ENCODE measurements around the gene ADNP.
"Not testable (repeated sequence)": the region's sequence is repeated elsewhere in the genome, so short reads cannot be mapped to it uniquely, and the experiment has no call there.

ADNP gene

DNA sequence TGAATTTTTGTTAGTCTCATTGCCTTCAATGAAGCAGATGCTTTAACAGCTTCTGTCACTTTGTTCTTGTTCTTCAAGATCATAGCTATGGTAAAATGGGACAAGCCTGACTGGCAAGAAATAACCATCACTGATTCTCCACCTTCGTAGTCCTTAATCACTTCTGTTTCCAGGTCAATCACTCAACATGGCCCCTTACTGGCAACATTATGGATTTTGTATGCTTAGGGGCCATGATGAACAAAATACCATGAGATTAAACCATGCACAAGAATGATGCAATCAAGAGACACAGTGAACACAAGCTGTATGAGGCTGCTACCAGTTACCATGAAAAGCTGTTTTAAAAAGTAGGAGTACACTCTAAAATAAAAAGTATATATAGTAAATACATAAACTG, 32.8 kb downstream of the ADNP start:
- DNase-seq: no peak

- no peak for DNase-seq
Measured at GRCh38 chr20:50895111-50895830, 36.0 kb downstream of the ADNP start.

- no peak for DNase-seq
Measured at GRCh38 chr20:50893620-50894019, 37.6 kb downstream of the ADNP start.

GRCh38 chr20:50892394-50892793, 38.8 kb downstream of the ADNP start:
- no peak for DNase-seq

- DNase-seq: no peak
Measured at GRCh38 chr20:50891138-50891537, 40.1 kb downstream of the ADNP start.

- DNase-seq: no peak
Measured at GRCh38 chr20:50887576-50887975, 43.7 kb downstream of the ADNP start.

DNA sequence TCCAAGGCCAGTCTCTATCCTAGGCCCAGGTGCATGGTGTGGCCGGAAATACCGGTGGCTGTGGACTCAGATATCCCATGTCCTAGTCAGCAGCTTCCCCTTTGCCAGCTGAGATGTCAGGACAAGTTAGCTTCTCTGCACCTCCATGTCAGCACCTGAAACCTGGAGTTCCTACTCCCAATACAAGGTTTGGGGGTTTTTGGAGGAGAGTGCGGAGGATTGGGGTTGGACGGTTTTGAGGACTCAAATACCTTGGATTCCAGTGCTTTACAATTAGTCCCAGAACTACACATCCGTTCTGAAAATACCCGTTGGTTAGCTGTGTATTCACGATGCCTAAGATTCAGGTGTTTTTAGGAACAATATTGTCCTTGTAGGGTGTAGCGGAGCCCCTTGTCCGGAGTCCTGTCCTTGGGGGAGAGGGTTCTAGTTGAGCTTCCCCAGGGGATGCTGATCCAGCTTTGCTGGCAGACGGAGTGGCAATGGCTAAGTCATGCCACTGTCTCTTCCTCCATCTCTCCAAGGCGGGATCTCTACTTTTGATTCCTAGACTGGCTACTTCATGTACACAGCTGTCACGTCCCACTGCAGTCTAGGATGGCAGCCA, 45.0 kb downstream of the ADNP start:
- DNase-seq: no peak

DNA sequence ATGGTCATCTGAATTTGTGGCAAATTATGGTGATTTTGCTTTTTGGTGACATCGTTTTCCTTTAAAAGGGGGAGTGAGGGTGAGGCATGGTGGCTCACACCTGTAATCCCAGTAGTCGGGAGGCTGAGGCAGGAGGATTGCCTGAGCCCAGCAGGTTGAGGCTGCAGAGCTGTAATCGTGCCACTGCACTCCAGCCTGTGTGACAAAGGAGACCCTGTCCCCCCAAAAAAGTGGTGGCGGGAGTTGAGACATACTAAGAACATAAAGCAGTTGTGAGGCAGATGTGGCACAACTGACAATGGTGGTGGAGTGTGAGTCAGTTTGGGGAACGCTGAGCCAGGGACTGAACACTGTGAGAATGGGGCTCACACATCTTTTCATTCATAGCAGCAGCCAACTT, 45.5 kb downstream of the ADNP start:
- no peak for DNase-seq

- no peak for DNase-seq
Measured at GRCh38 chr20:50885068-50885467, 46.2 kb downstream of the ADNP start.

GRCh38 chr20:50883856-50884255, 47.4 kb downstream of the ADNP start:
- no peak for DNase-seq

DNA sequence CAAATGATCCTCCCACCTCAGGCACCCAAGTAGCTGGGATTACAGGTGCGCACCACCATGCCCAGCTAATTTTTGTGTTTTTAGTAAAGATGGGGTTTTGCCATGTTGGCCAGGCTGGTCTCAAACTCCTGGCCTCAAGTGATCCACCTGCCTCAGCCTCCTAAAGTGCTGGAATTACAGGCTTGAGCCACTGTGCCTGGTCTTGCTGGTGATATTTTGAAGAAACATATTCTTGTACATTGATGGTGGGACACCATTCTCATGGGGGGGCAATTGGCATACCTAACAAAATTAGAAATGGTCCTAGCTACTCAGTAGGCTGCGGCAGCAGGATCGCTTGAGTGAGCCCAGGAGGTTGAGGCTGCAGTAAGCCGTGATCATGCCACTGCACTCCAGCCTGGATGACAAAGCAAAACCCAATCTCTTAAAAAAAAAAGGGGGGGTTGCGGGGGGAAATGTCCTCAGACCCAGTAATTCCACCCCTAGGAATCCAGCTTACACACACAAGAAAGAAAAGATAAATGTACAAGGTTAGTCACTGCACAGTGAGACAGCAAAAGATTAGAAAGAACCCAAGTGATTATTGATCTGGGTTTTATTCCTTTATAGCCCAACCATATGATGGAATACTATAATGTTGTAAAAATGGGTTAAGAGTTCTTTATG, 49.3 kb downstream of the ADNP start:
- not testable (repeated sequence) for DNase-seq

DNA sequence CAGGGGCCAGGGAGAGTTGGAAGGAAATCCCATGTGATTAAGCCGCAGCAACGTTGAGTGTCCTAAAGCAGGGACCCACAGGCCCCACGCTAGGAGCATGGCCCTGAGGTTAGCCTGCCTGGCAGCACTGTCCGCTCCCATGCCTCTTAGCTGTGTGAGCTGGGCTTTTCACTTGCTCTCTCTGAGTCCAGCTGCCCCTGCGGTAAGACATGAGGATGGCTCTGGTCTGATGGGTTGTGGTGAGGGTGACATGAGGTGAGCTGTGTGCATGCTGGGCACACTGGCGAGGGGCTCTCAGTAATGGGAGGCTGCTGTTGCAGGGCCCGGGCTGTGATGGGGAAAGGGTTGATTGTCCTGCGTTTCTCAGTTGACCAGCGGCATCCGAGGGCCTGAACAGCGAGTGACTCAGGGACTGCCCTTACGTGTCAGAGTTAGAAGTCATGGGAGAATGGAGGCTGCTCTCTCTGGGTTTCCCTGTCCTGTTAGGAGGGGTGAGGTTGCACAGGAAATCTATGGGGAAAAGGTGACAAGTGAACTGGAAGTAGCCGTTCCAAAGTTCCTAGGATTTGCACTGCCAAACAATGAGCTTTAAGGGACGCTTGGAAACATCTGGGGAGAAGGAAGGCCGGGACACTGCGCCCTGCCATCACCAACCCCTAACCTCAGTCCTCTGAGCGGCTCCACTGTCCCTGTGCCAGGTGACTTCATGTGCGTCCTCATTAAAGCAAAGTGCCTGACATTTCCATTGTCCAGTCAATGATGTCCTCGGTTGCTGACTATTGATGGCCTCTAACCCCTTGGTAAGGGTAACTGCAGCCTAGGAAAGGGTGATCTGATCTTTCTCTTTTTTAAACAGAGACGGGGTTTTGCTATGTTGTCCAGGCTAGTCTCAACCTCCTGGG, 51.3 kb downstream of the ADNP start:
- no peak for DNase-seq

DNA sequence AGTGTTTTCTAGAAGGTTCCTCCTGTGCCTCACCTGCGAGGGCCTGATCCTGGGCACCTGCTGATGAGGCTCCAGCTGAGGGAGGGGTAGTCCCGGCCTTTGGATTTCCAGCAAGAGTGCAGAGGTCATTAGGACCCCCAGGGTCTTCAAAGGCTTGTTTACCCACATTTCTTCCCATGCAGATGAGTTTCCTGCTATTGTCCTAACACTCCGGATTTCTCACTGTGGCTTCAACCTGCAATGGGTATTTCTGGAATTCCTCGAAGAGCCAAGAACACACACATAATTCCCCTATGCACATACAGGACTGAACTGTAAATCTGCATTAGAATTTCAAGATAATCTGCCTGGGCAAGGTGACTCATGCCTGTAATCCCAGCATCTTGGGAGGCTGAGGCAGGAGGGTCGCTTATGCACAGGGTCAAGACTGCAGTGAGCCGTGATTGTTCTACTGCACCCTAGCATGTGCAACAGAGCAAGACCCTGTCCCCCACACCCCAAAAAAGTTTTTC, 53.9 kb downstream of the ADNP start:
- DNase-seq: no peak

- no peak for DNase-seq
Measured at GRCh38 chr20:50876816-50877215, 54.4 kb downstream of the ADNP start.

GRCh38 chr20:50876063-50876685, 55.1 kb downstream of the ADNP start:
- no peak for DNase-seq

- DNase-seq: no peak
Measured at GRCh38 chr20:50874758-50875665, 56.2 kb downstream of the ADNP start.

GRCh38 chr20:50874111-50874757, 57.0 kb downstream of the ADNP start:
- DNase-seq: no peak

- no peak for DNase-seq
Measured at GRCh38 chr20:50873585-50873984, 57.7 kb downstream of the ADNP start.

DNA sequence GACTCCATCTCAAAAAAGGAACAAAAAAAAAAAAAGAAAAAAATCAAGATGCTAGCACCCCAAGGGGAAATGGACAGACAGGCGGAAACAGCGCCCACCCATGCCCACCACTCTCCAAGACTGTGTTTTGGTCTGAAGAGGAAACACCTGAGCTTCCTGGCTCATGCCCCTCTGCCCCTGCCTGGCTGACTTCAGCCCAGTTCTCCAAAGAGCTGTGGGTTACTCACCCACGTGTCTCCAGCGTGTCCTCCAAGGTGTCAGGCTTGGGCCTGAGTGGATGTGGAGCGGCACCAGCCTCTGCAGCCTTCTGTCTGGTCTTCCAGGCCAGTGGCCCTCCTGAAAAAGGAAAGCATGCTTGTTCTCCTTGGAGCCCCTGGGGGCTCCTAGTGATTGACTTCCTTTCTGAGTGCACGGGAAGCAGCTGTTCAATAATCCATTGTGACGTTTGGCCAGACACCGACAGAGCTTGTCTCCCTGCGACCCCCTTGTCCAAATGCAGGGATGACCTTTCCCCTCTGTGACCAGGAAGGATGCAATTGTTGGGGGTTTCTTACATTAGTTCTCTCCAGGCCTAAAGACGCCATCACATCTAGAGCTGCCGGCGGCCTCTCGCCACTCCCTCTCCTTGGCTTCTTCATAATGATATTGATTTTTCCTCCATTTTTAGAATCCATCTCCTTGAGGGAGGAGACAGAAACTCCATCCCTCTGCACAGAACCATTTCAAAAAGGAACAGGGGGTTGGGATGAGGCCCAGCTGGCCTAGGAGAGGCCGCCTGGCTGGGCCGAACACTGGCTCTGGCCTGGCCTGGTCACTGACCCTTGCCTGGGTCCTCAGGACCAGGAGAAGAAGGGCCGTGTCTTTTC, 58.4 kb downstream of the ADNP start:
- DNase-seq: no peak
